Right lobe of liver (tissue), 4 donors: ENCODE measurements around the gene PTPRN2.

Experiments used
- CTCF ChIP-seq, 4 donors: fragments of 200-600 bp in 3 of 4; fragments of 450-650 bp in 1 of 4; IDR thresholded peaks; one replicate each; pipeline versions ENCODE4 v1.5.1 to v1.8.0; 2016 to 2022; ENCODE audit warnings: antibody characterized with exemption in 4 of 4, mild to moderate bottlenecking in 2 of 4
- POLR2A ChIP-seq: fragments of 450-650 bp; IDR thresholded peaks from one replicate; pipeline ENCODE4 v1.6.1; 2017; ENCODE audit warnings: antibody characterized with exemption, mild to moderate bottlenecking
- donor health status: DM: no; HTN: no; CAD: no.
- donor health status: DM: no; HTN: no; CAD: no.
- donor health status: DM: no; HTN: yes; CAD: no.

DNA sequence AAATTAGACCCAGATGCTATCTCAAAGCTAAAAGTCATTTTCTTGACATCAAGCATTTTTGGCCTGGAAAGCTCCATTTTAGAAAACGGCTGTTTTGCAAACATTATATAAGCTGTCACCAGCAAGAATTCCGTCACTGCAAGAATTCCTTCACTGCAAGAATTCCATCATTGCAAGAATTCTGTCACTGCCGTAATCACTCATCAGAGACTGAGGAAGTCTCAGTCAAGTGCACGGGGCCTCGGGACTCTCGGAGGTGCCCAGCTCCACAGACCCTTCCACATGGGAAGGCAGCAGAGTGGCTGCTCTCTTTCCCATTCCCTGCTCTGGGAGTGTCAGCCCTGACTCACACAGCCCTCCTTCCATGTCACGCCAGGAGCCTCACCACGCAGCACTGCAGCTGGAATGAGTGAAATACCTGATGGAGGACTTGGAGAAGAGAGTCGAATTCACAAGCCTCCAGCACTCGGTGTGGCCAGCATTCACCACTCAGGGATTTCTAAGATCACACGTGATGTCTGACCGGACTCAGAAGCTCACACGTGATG is 168.3 kb downstream of the PTPRN2 start:
- TF ChIP-seq CTCF (IDR thresholded peaks at IDR 0.05): no peak
- TF ChIP-seq POLR2A: no peak
